Embryonic facial prominence (tissue), 1 donor: ENCODE measurements around the gene FHAD1.

Experiments
- DNase-seq: peaks from one replicate; pipeline ENCODE4 v3.0.0-alpha.2; 2016; ENCODE audit errors: extremely low spot score

FHAD1 gene

DNA sequence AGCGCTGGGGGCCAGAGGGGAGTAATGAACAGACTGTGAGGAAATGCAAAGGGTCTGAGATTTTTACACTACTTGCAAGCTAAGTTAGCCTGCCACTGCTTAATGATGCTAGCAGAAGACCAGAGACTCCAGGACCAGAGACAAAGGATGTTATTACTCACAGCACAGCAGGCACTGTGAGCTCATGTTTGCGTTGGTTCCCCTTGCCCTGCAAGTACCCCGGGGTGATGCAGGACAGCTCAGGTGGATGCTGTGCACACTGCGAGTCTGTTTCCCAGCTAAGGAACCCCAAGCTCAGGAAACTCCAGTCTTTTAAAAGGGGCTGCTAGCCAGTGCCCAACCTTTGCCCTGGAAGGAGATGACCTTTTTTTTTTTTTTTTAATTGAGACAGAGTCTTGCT lies 1.2 kb downstream of the FHAD1 start:
- no peak for DNase-seq

DNA sequence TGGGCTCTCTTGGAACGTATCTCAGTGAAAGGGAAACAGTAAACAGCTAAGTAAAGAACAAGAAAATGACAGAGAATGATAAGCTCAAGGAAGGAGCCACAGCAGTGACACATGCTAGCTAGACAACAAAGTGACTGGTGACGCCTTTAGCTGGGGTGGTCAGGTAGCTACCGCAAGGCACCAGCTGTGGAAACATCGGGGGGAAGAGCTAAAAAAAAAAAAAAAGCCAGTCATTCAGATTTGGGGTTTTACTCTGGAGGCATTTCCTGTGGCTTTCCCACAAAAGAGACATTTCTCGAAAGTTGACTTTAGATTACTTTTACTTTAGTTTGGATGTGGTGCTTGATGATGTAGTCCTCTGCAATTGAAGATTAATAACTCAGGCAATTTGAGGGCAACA lies 2.1 kb downstream of the FHAD1 start:
- no peak for DNase-seq

DNA sequence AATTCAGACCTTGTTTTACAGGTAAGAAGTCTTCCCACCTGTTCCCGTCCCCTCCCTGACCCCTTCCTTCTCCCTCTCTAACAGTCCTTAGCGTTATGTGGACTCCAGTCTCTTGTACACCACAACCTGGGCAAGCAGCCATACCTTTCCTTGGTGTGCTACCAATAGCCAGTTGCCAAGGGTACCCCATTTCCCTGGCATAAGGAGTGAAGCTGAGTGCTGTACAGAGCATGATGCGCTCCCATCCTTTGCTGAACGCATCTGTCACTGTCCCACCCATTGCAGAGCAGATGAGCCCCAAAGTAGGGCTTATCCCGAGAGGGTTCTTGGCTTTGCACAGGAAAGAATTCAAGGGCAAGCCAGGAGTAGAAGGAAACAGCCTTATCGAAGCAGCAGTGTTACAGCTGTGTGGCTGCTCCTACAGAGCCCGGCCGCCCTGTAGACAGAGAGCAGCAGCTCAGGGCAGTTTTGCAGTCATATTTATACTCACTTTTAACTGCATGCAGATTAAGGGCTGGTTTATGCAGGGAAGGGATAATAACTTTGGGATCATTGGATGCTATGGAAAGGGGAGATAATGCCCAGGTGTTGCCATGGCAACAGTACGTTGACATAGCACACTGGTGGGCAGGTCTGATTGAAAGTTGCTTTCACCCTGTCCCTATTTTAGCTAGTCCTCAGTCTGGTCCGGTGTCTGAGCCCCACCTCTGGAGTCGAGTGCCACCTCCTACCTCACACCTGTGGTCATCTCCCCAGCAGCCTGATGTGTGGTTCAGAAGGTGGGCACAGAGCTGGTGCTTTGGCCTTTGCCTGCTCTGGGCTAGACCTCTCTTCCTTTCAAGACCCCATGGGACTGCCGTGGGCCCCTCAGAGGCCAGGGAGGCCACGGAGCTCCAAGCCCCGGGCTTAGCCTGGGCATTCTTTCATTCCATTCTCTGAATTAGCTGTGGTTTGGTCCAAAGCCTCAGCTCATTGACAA lies 5.1 kb downstream of the FHAD1 start:
- DNase-seq = no peak

DNA sequence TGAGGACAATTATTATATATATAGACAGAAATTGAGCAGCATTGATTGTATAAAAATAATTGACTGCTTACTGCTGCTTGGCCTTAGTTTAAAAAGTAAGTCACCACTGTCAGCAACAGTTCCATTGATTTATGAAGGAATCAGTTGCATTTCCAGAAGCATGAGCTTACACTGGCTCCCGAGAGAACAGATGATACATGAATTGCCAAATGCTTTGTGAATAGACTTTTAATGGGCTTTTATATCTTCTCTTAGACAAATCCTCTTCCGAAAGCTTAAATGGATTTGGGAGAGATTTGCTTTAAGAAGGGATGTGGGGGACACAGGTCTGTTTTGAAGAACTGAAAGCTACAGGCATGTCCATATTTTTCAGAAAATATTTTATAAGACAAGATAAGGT lies 7.5 kb downstream of the FHAD1 start:
- no peak for DNase-seq

DNA sequence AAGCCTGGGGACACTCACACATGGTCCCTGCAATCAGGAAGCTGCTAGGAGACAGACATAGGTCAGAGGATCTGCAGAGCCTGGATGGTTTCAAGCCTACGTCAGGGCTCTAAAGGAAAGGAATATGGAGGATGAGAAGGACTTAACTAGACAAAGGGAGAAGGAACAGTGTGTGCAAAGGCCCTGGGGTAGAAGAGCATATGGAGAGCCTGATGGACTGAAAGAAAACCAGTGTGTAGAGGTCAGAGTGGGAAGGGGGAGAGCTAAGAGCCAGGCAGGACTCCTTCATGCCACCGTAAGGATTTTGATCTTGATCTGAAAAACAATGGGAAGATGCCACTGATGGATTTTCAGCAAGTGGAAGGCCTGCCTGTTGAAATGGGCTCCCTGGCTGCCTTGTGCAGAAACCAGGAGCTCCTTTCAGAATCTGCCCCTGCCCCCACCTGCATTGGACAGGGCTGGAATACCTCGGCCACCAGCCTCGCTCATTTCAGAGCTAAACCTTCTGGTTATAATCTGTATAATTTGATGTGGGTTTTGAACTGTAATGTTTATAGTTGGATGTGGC lies 8.6 kb downstream of the FHAD1 start:
- no peak for DNase-seq

DNA sequence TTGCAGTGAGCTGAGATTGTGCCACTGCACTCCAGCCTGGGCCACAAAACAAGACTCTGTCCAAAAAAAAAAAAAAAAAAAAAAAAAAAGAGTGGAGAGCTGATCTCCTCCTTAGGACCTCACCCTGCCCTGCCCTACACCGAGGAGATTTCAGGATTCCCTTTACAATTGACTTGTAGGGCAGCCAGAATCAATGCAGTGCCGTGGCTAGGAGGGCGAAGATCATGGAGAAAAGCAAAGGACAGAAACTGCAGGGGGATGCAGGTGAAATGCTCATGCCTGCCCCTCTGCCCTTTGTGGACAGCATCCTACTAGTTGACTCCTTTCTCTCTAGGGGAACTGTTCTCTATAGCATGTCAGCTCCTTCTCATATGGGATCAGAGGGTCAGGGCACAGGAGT lies 9.6 kb downstream of the FHAD1 start:
- no peak for DNase-seq

DNA sequence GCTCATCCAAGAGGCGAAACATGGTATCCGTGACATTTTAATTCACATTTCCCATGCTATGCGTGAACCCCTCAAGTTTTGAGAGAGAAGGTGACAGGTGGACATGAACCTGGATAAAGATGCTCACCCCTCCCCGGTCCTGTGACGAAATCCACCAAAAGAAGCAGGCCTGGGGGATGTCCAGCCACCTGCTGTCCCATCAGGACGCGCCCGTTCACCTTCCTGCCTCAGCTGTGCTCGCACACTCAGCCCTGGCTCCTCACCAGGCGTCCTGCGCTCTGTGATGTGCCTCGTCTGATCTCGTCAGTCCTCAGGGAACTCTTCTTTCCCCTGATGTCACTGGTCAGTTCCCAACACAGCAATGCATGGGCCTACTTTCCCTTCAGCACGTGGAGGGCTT lies 10.3 kb downstream of the FHAD1 start:
- no peak for DNase-seq

DNA sequence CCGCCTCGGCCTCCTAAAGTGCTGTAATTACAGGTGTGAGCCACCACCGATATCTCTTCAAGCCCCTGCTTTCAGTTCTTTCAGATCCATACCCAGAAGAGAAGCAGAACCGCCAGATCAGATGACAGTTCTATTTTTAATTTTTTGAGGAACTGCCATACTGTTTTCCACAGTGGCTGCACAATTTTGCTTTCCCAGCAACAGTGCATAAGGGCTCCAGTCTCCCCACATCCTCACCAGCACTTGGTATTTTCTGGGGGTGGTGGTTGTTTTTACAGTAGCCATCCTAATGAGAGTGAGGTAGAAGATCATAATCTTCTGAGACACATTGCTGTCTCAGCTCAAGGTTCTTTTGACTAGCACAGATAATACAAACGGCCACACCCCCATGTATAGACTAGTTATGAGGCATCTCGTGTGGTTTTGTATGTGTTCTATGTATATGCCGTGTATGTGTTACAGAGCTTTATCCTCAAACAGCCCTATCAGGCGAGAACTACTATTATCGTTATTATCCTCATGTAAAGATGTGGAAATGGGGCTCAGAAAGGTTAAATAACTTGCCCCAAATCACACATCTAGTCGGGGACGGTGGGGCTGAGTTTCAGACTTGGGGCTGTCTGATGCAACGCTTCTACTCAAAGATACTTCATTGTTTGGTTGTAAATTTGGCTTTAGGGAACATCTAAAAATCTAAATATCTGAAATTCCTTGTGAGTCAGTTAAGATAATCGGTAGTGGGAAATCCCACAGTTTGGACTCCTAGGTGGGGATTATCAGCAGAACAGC lies 12.0 kb downstream of the FHAD1 start:
- DNase-seq = no peak

DNA sequence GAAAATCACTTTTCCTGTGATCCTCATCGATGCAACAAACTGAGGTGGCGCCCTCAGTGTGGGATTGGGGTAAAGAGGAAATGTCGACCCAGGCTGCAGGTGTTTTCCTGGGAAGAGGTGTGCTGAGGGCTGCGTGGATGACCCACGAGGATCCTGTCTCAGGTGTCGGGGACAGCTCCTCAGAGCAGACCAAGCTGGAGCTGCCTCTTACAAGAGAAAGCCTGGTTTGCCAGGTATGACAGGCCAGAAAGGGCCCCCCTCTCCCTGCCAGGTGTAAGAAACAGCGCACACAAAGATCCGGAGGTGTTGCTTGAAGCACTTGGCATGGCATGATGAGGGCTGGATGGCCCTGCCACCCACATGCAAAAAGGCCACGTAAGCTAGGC lies 12.6 kb downstream of the FHAD1 start:
- no peak for DNase-seq

DNA sequence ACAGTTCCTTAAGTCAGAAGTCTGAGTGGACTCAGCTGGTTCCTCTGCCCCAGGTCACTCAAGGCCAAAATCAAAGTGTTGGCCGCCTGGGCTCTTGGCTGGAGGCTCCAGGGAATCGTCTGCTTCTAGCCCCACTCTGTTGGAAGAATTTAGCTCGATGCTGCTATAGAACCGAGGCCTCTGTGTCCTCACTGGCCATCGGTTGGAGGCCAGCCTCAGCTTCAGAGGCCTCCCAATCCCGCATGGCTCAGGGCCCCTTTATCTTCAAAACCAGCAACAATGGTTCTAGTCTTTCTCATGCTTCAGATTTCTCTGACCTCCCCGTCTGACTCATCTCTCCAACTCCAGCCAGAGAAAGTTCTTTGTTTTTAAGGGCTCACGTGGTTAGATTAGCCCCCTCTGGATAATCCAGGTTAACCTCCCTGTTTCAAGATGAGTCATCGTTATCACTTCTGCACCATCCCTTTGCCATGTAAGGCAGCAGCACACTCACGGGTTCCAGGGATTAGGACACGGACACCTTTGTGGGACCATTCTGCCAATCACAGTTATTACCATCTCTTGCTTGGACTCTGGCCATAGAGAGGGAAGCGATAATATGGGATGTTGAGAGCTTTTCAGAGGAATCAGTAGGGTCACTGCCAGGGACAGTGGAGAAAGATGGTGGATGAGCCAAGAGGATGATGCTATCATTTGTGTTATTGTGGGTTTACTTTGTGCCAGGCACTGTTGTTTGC lies 13.6 kb downstream of the FHAD1 start:
- no peak for DNase-seq

DNA sequence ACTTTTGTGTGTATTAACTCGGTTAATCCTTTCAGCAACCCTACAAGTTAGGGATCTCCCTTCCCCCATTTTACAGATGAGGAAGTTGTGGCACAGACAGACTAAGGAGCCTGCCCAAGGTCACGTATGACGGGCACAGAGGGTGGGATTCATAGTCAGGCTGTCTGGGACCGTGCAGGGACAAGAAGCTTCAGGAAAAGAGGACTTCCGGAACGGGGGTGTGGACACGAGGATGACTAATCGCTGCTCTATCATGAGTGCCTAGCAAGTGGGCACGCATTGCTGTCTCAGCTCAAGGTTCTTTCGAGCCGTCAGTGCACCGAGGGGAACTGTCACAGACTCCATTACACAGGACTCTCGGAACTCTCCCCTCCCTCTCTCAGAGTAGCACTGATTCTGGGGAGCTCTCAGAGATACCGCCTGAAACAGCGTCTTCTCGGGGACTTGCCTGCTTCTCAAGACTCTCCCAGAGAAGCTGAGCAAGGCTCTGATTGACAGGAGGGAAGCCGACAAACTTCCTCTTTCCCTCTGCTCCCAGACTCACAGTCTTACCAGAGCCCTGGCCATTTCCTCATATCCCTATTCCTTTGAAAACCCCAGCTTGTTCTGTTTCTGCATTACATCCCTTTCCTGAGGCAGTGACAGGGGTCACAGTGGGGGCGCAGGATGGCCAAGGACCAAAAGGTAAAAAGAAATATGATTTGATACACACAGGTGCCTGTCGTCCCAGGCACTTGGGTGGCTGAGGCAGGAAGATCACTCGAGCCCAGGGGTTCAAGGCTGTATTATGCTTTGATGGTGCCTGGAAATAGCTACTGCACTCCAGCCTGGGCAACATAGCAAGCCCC lies 14.4 kb downstream of the FHAD1 start:
- DNase-seq = no peak

DNA sequence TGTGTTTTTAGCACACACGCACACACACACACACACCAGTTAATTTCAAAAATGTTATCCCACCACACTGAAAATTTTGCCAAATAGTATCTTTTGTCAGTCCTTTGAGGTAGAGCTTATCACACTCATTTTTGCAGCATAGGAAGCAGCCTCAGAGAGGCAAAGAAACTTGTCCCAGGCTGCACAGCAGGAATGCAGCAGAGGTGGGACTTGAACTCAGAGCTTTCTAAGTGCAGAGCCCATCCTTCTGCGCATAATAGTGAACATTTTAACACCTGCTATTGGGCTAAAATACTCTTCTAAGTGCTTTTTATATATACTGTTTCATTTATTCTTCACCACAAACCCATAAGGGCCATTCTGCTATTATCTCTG lies 15.0 kb downstream of the FHAD1 start:
- no peak for DNase-seq

DNA sequence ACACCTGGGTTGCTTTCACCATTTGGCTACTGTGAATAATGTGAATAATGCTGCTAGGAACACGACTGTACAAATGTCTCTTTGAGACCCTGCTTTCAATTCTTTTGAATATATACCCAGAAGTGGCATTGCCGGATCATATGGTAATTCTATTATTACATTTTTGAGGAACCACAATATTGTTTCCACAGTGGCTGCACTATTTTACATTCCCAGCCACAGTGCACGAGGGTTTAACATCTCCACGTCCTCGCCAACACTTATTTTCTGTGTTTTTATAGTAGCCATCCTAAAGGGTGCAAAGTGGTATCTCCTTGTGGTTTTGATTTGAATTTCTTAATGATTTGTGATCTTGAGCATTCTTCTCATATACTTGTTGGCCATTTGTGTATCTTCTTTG lies 15.7 kb downstream of the FHAD1 start:
- no peak for DNase-seq

DNA sequence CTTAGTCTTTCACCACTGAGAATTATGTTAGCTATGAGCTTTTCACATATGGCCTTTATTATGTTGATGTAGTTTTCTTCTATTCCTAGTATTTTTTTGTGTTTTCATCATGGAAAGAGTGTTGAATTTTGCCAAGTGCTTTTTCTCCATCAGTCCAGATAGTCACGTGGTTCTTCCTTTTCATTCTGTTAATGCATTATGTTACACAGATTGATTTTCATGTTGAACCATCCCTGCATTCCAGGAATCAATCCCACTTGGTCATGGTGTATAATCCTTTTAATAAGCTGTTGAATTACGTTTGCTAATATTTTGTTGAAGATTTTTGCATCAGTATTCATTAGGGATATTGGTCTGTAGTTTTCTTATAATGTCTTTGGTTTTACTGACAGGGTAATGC lies 17.7 kb downstream of the FHAD1 start:
- no peak for DNase-seq

DNA sequence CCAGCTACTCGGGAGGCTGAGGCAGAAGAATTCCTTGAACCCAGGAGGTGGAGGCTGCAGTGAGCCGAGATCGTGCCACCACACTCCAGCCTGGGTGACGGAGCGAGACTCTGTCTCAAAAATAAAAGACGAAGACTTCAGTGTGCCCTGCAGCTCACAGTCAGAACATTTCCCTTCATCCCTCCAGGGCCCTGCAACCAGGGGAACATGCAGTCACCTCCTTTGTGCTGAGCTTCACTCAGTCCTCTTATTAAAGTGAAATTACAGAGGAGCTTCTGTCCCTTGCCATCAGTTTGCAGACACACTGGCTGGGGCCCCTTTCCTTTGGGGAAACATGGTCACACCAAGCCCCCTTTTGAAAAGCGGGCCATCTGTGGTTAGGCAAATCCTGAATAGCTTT lies 24.2 kb downstream of the FHAD1 start:
- no peak for DNase-seq

DNA sequence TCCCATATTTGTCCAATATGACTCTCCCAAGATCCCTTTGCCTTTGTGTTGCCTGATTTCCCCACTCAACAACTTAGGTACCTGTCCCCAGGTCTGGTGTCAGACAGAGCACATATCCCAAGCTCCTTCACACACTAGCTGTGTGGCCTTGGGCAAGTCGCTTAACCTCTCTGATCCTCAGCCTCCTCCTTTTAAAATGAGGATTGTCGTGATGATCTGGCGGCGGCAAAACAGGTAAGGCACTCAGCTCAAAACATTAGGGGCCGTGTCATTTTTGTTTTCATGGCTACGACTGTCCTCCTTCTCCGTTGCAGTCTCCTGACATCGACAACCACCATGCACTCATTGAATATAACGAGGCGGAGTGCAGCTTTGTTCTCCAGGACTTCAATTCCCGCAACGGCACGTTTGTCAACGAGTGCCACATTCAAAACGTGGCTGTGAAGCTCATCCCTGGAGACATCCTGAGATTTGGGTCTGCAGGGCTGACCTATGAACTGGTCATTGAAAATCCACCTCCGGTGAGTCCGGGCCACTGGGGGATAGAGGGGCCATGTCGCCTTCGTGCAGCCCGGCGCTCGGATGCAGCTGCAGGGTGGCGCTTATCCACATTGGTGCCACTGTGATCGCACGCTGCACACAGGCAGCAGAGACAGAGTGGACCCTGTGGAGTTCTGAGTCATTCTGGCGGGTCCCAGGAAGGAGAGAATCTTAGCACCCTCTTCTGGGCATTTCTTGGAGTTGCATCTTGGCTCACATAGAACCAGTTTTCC lies 25.2 kb downstream of the FHAD1 start:
- peak; percentile 21 for DNase-seq

DNA sequence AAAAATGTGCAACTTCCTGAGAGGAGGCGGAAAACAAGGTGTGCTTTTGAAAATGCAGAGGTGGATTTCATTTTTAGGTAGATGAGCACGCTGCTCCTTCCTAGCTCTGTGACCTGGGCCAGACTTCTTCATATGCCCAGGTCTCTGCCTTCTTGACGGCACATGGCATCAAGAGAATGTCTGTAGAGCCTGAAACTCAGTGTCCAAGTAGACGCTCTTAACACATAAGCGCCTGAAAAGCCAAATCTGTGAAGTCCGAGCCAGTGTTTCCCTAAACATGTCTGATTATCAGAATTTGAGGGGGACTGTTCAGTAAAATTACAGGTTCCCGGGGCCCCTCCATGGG lies 25.7 kb downstream of the FHAD1 start:
- no peak for DNase-seq

DNA sequence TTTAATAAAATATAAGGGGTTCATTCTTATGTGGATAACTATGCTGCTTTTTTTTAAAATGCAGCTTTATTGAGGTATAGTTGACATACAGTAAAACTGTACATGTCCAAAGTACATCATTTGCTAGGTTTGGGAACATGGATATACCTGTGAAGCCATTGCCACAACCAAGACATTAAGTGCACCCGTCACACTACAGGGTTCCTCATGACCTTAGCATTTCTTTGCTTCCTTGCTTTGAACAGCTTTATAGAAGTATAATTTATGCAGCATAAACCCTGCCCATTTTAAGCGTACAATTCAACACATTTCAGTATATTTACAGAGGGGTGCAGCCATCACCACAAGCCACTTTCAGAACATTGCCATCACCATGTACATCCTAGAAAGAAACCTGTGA lies 26.3 kb downstream of the FHAD1 start:
- no peak for DNase-seq

DNA sequence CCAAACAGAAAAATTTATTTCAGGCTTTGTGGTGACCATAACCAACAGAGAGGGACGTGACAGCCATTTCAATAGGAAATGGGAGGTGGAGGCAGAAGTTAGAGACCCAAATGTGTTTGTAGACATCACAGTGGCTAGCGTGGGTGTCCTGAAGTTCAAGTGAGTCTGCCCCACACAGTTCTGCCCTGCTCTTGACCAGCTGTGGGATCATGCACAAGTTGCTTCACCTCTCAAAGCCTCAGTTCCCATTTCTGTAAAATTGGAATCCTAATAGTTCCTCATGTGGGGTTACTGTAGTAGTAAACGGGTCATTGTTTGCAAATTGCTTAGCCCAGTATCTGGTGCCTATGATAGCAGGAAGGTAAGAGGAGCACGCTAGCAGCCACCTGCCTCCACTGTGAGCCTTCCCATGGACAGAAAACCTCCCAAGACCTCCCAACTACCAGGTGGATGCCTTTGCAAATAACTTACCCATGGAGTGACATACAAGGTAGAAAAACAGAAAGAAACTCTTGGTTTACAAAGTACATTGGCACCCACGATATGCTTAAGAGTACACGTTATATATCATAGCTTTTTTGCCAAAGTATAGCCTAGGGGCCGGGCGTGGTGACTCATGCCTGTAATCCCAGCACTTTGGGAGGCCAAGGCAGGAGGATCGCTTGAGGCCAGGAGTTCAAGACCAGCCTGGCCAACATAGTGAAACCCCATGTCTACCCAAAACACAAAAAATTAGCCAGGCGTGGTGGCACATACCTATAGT lies 29.1 kb downstream of the FHAD1 start:
- no peak for DNase-seq
